Neural progenitor cell (in vitro differentiated cells): ENCODE measurements around the gene MARCHF2.
"Not testable (repeated sequence)": the region's sequence is repeated elsewhere in the genome, so short reads cannot be mapped to it uniquely, and the experiment has no call there.

Experiments
- EZH2 ChIP-seq: fragments of 200-600 bp; sonication (generic); IDR thresholded peaks from 2 replicates; pipeline ENCODE4 v1.6.1; 2017; ENCODE audit warnings: antibody characterized with exemption, mild to moderate bottlenecking, moderate library complexity
- TF ChIP-seq, protein P1 (sequence below): fragments of 200-600 bp; sonication (generic); IDR thresholded peaks from 2 replicates; pipeline ENCODE4 v1.5.1; 2017; ENCODE audit warnings: antibody characterized with exemption, mild to moderate bottlenecking

DNA sequence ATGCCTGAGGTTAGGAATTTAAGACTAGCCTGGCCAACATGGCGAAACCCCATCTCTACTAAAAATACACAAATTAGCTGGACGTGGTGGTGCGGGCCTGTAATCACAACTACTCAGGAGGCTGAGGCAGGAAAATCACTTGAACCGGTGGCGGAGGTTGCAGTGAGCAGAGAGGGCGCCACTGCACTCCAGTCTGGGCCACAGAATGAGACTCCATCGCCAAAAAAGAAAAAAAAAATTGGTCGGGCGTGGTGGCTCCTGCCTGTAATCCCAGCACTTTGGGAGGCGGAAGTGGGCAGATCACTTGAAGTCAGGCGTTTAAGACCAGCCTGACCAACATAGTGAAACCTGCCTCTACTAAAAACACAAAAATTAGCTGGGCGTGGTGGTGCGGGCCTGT lies 2.4 kb upstream of the MARCHF2 start:
- not testable (repeated sequence) for TF ChIP-seq EZH2
- TF ChIP-seq, protein P1, sequence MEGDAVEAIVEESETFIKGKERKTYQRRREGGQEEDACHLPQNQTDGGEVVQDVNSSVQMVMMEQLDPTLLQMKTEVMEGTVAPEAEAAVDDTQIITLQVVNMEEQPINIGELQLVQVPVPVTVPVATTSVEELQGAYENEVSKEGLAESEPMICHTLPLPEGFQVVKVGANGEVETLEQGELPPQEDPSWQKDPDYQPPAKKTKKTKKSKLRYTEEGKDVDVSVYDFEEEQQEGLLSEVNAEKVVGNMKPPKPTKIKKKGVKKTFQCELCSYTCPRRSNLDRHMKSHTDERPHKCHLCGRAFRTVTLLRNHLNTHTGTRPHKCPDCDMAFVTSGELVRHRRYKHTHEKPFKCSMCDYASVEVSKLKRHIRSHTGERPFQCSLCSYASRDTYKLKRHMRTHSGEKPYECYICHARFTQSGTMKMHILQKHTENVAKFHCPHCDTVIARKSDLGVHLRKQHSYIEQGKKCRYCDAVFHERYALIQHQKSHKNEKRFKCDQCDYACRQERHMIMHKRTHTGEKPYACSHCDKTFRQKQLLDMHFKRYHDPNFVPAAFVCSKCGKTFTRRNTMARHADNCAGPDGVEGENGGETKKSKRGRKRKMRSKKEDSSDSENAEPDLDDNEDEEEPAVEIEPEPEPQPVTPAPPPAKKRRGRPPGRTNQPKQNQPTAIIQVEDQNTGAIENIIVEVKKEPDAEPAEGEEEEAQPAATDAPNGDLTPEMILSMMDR, result not testable (repeated sequence)
